ENCODE measurements around the gene KATNAL1. TPM values are rescaled to one million over a fixed set of nuclear protein-coding genes. Genes with fewer than 3 reads are reported as not detected.

Gene KATNAL1
- polyA plus RNA-seq, 3 donors from 2014 or later, result 4.6 to 6.8 (median 6.6) TPM

- peak overlapping the region in 1 of 6 donors; percentile 4 for H3K27ac Mint-ChIP-seq
- no peak overlapping the region for H3K4me3 Mint-ChIP-seq
- H3K4me1 Mint-ChIP-seq, result no peaks in the 10 kb centered on the region
- H3K9me3 Mint-ChIP-seq, result no peaks in the 10 kb centered on the region
- H3K27me3 Mint-ChIP-seq (ENCODE audit: low read depth in 3 of 3), result no peaks in the 10 kb centered on the region
- DNase-seq, result no peak
- peaks cover 0 to 5% (median 3%) of the 10 kb centered on the region in 3 donors for H3K36me3 Mint-ChIP-seq
These were observed 49.8 kb downstream of the KATNAL1 start for GRCh38 chr13:30257468-30258099.

DNA sequence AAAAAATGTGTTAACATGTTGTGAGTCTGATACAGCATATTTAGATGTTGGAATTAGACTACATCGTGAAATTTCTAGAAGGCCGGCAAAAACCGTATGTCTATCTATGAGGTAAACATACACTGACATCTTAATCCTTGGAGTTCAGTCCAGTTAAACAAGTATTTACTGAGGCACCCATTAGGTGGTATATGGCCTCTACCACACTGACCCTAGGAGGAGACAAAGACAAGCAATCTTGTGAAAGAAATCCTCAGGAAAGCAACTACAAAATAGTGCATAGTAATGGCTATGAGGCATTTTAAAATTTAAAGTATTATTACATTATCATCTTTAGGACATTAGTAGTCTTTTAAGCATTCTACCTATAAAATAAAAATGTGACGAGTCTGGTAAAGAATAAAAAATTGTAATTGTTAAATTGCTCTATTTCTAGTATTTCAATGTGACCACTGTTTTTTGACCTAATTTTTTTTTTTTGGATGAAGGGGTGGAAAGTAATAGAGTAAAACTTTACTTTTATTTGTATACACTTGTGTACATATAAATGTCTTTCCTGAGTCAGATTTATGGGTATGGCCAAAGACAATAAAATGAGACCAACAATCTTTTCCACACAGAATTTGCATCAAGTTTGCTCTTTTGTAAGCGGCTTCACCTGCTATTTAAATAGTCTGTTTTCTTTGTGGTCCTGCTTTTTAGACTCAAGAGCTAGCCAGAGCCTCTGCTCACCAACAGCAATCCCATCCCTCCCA lies 50.5 kb downstream of the KATNAL1 start:
- no peaks in the 10 kb centered on the region for H3K9me3 Mint-ChIP-seq
- peaks cover 0 to 6% (median 3%) of the 10 kb centered on the region in 3 donors for H3K36me3 Mint-ChIP-seq
- no peak for DNase-seq
- no peaks in the 10 kb centered on the region for H3K4me1 Mint-ChIP-seq
- H3K4me3 Mint-ChIP-seq, result no peak overlapping the region
- no peaks in the 10 kb centered on the region for H3K27me3 Mint-ChIP-seq (ENCODE audit: low read depth in 3 of 3)
- H3K27ac Mint-ChIP-seq, result no peak overlapping the region

DNA sequence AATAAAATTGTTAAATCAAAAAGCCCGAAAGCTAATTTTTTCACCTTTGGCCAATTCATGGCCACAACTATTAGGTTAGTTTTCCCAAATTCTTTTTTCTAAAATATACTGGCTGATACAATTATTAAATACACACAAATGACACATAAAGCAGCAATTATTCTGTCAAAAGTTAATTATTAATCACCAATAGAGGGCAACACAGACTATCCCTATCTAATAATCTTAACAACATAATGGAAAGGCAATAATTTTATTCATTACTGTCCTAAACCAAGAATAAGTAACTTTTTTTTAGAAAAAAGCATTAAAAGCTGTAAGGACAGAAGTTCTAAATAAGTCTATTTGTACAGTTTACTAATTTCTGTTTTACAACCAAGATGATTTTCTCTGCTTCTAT lies 51.7 kb downstream of the KATNAL1 start:
- Mint-ChIP-seq H3K27ac (no peak overlapping the region), H3K9me3 (no peaks in the 10 kb centered on the region), H3K4me3 (no peak overlapping the region), H3K36me3 (peaks cover 0 to 12% (median 3%) of the 10 kb centered on the region in 3 donors), H3K4me1 (no peaks in the 10 kb centered on the region), H3K27me3 (ENCODE audit: low read depth in 3 of 3) (no peaks in the 10 kb centered on the region)
- DNase-seq, result no peak

- H3K4me1 Mint-ChIP-seq, result no peaks in the 10 kb centered on the region
- DNase-seq, result no peak
- no peak overlapping the region for H3K27ac Mint-ChIP-seq
- H3K27me3 Mint-ChIP-seq (ENCODE audit: low read depth in 3 of 3), result no peaks in the 10 kb centered on the region
- peaks cover 0 to 17% (median 14%) of the 10 kb centered on the region in 3 donors for H3K36me3 Mint-ChIP-seq
- no peaks in the 10 kb centered on the region for H3K9me3 Mint-ChIP-seq
- no peak overlapping the region for H3K4me3 Mint-ChIP-seq
These were observed 53.5 kb downstream of the KATNAL1 start for GRCh38 chr13:30253830-30254229.

- Mint-ChIP-seq H3K9me3 (no peaks in the 10 kb centered on the region), H3K36me3 (peaks cover 0 to 30% (median 23%) of the 10 kb centered on the region in 3 donors), H3K4me3 (no peak overlapping the region), H3K27ac (no peak overlapping the region), H3K4me1 (peaks cover 0 to 3% of the 10 kb centered on the region in 2 donors), H3K27me3 (ENCODE audit: low read depth in 3 of 3) (no peaks in the 10 kb centered on the region)
- no peak for DNase-seq
These were observed 59.9 kb downstream of the KATNAL1 start for GRCh38 chr13:30247406-30247805.

GRCh38 chr13:30241532-30241931 lies 65.8 kb downstream of the KATNAL1 start:
- no peak overlapping the region for H3K27ac Mint-ChIP-seq
- H3K27me3 Mint-ChIP-seq (ENCODE audit: low read depth in 3 of 3), result no peaks in the 10 kb centered on the region

GRCh38 chr13:30240608-30241007 lies 66.7 kb downstream of the KATNAL1 start:
- no peak overlapping the region for H3K4me3 Mint-ChIP-seq
- DNase-seq, result no peak
- H3K36me3 Mint-ChIP-seq, result peaks cover 6 to 19% (median 10%) of the 10 kb centered on the region in 3 donors
- H3K27ac Mint-ChIP-seq, result no peak overlapping the region
- no peaks in the 10 kb centered on the region for H3K9me3 Mint-ChIP-seq
- H3K4me1 Mint-ChIP-seq, result no peaks in the 10 kb centered on the region
- no peaks in the 10 kb centered on the region for H3K27me3 Mint-ChIP-seq (ENCODE audit: low read depth in 3 of 3)

More at GRCh38 chr13:30241532-30241931, 65.8 kb downstream of the KATNAL1 start:
- H3K9me3 Mint-ChIP-seq, result no peaks in the 10 kb centered on the region
- H3K4me3 Mint-ChIP-seq, result no peak overlapping the region
- peaks cover 0 to 3% of the 10 kb centered on the region in 2 donors for H3K4me1 Mint-ChIP-seq
- no peak for DNase-seq
- peaks cover 6 to 19% (median 10%) of the 10 kb centered on the region in 3 donors for H3K36me3 Mint-ChIP-seq

DNA sequence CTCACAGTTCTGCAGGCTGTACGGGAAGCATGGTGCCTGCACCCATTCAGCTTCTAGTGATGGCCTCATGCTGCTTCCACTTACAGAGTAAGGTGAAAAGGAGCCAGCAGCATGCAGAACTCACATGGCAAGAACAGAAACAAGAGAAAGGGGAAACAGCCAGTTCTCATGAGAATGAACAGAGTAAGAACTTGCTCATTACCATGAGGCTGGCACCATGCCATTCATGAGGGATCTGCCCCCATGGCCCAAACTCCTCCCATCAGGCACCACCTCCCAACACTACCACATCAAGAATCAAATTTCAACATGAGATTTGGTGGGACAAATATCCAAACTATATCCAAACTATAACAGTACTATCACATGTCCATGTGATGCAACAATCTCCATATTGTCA lies 72.1 kb downstream of the KATNAL1 start:
- no peaks in the 10 kb centered on the region for H3K9me3 Mint-ChIP-seq
- DNase-seq, result no peak
- H3K36me3 Mint-ChIP-seq, result peaks cover 8 to 17% (median 10%) of the 10 kb centered on the region in 3 donors
- H3K4me3 Mint-ChIP-seq, result no peak overlapping the region
- H3K27ac Mint-ChIP-seq, result no peak overlapping the region
- H3K27me3 Mint-ChIP-seq (ENCODE audit: low read depth in 3 of 3), result no peaks in the 10 kb centered on the region
- H3K4me1 Mint-ChIP-seq, result no peaks in the 10 kb centered on the region

DNA sequence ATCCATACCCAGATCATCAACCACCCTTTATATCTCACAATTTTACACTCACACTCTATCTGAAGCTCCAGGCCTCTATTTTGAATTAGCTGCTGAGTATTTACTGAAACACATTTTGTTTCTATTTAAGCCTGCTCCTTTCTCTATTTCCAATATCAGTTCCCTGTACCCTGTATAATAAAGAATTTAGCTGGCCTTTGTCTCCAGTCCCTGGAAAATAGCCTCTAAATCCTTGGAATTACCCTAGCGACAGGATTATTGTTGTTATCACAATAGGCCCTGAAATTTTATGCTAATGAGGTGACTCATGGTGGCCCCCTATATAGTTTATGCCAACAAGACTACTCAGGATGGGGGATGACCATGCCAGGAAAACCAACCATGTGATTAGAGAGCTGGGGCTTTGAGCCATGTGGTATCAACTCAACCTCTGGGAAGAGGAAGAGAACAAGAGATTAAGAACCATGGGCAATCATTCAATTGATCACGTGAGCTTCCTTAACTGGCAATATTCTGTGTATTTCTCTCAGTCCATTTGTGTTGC lies 72.7 kb downstream of the KATNAL1 start:
- no peaks in the 10 kb centered on the region for H3K27me3 Mint-ChIP-seq (ENCODE audit: low read depth in 3 of 3)
- no peaks in the 10 kb centered on the region for H3K9me3 Mint-ChIP-seq
- no peaks in the 10 kb centered on the region for H3K4me1 Mint-ChIP-seq
- DNase-seq, result no peak
- no peak overlapping the region for H3K27ac Mint-ChIP-seq
- H3K36me3 Mint-ChIP-seq, result peaks cover 6 to 16% (median 6%) of the 10 kb centered on the region in 3 donors
- no peak overlapping the region for H3K4me3 Mint-ChIP-seq

- DNase-seq, result no peak
- Mint-ChIP-seq H3K27me3 (ENCODE audit: low read depth in 3 of 3) (peaks cover 0 to 3% (median 0%) of the 10 kb centered on the region in 3 donors), H3K9me3 (peaks cover 0 to 5% (median 0%) of the 10 kb centered on the region in 6 donors), H3K4me1 (peaks cover 0 to 5% of the 10 kb centered on the region in 2 donors), H3K4me3 (no peak overlapping the region), H3K36me3 (peaks cover 27 to 57% (median 44%) of the 10 kb centered on the region in 3 donors), H3K27ac (no peak overlapping the region)
These were observed 82.6 kb downstream of the KATNAL1 start for GRCh38 chr13:30224732-30225131.

DNA sequence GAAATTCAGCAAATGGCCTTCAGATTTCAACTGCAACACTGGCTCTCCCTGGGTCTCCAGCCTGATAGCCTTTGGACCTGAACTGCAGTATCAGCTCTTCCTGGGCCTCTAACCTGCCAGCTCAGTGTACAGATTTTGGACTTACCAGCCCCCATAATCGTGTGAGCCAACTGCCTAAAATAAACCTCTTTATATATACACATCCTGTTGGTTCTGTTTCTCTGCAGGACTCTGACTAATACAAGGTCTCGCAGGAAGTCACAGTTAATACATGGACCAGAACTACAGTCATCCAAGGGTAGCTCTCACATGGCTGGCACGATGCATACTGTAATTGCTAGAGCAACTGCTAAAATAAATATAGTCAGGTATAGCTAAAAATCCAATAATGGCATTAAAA lies 85.1 kb downstream of the KATNAL1 start:
- peaks cover 0 to 5% of the 10 kb centered on the region in 2 donors for H3K4me1 Mint-ChIP-seq
- DNase-seq, result no peak
- peaks cover 22 to 52% (median 39%) of the 10 kb centered on the region in 3 donors for H3K36me3 Mint-ChIP-seq
- H3K9me3 Mint-ChIP-seq, result peaks cover 0 to 5% (median 0%) of the 10 kb centered on the region in 6 donors
- H3K4me3 Mint-ChIP-seq, result no peak overlapping the region
- peaks cover 0 to 2% (median 0%) of the 10 kb centered on the region in 3 donors for H3K27me3 Mint-ChIP-seq (ENCODE audit: low read depth in 3 of 3)
- no peak overlapping the region for H3K27ac Mint-ChIP-seq

- DNase-seq, result no peak
- H3K4me1 Mint-ChIP-seq, result no peaks in the 10 kb centered on the region
- no peaks in the 10 kb centered on the region for H3K27me3 Mint-ChIP-seq (ENCODE audit: low read depth in 3 of 3)
- peaks cover 10 to 24% (median 14%) of the 10 kb centered on the region in 3 donors for H3K36me3 Mint-ChIP-seq
- peaks cover 0 to 2% (median 0%) of the 10 kb centered on the region in 6 donors for H3K9me3 Mint-ChIP-seq
- no peak overlapping the region for H3K4me3 Mint-ChIP-seq
- H3K27ac Mint-ChIP-seq, result no peak overlapping the region
These were observed 91.2 kb downstream of the KATNAL1 start for GRCh38 chr13:30216111-30216510.

GRCh38 chr13:30212256-30212655 lies 95.1 kb downstream of the KATNAL1 start:
- no peak for DNase-seq
- H3K9me3 Mint-ChIP-seq, result peaks cover 0 to 2% (median 0%) of the 10 kb centered on the region in 6 donors
- H3K36me3 Mint-ChIP-seq, result peaks cover 13 to 34% (median 19%) of the 10 kb centered on the region in 3 donors
- no peak overlapping the region for H3K4me3 Mint-ChIP-seq
- H3K27me3 Mint-ChIP-seq (ENCODE audit: low read depth in 3 of 3), result peaks cover 0 to 2% (median 0%) of the 10 kb centered on the region in 3 donors
- H3K27ac Mint-ChIP-seq, result no peak overlapping the region
- no peaks in the 10 kb centered on the region for H3K4me1 Mint-ChIP-seq

DNA sequence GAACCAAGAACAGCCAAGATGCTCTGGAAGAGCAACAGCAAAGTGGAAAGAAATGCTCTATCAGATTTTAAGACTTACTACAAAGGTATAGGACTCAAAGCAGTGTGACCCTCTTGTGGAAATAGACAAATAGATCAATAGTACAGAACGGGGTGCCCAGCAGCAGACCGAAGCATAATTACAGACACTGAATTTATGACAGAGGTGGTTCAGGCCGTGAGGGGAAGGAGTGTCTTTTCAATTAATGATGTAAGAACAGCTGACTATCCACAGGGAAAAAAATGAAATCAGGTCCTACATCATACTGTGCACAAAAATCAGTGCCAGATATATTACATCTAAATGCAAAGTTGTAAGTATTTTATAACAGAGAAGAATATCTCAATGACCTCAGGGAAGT lies 95.6 kb downstream of the KATNAL1 start:
- peaks cover 0 to 2% (median 0%) of the 10 kb centered on the region in 6 donors for H3K9me3 Mint-ChIP-seq
- H3K4me3 Mint-ChIP-seq, result no peak overlapping the region
- peaks cover 13 to 30% (median 24%) of the 10 kb centered on the region in 3 donors for H3K36me3 Mint-ChIP-seq
- peaks cover 0 to 2% (median 0%) of the 10 kb centered on the region in 3 donors for H3K27me3 Mint-ChIP-seq (ENCODE audit: low read depth in 3 of 3)
- DNase-seq, result no peak
- no peak overlapping the region for H3K27ac Mint-ChIP-seq
- H3K4me1 Mint-ChIP-seq, result no peaks in the 10 kb centered on the region
